GM19043 (cell line): ENCODE data around the gene TRIOBP.

Experiments
- ATAC-seq: cut with Tn5 transposase; IDR thresholded peaks from one replicate; pipeline ENCODE4 v1.9.1; 2021; ENCODE audit warnings: low read depth; ENCODE audit not compliant: unreplicated experiment

Gene TRIOBP

GRCh38 chr22:37748659-37749058, 51.8 kb downstream of the TRIOBP start:
- ATAC-seq, result no peak

DNA sequence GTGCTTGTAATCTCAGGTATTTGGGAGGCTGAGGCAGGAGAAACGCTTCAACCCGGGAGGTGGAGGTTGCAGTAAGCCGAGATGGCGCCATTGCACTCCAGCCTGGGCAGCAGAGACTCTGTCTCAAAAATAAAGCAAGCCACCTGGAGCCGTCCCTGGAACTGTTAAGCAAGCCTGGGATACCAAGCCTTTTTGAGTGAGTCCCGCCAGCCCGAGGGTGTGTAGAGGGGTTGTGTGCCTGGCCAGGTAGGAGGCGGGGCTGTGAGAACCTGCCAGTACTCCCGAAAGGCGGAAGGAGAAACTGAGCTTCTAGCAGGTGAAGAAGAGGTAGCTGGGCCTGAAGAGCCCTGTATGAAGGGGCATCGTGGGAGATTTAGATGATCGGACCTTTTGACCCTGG, 52.4 kb downstream of the TRIOBP start:
- ATAC-seq, result no peak

DNA sequence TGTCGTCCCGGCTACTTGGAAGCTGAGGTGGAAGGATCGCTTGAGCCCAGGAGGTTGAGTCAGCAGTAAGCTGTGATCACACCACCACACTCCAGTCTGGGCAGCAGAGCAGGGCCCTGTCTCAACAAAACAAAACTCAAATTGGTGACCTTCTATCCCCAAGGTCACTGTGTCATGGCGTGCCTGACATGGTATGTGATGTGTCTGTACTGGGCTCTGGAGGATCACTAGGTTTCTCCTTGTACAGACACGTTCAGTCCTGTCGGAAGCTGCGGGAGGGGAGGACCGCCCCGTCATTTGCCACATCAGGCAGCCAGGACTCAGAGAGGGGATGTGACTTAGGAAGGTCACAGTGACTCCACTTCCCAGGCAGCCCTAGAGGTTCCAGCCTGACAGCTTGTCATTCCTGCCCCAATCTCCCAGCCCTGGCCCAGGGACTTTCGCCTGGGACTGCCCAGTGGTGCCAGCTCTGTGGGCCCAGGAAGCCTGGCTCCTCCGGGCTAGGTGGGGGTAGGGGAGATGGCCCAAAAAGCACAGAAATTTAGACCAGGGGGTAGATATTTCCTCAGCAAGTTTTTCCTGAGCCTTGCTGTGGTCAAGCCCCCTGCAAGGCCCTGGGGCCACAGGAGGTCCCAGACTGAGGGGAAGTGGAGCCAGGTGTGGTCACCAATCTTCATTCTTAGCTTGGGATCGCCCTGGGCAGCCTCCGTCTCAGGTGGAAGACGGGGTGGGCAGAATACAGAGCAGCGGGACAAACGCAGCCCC, 53.2 kb downstream of the TRIOBP start:
- ATAC-seq, result no peak

DNA sequence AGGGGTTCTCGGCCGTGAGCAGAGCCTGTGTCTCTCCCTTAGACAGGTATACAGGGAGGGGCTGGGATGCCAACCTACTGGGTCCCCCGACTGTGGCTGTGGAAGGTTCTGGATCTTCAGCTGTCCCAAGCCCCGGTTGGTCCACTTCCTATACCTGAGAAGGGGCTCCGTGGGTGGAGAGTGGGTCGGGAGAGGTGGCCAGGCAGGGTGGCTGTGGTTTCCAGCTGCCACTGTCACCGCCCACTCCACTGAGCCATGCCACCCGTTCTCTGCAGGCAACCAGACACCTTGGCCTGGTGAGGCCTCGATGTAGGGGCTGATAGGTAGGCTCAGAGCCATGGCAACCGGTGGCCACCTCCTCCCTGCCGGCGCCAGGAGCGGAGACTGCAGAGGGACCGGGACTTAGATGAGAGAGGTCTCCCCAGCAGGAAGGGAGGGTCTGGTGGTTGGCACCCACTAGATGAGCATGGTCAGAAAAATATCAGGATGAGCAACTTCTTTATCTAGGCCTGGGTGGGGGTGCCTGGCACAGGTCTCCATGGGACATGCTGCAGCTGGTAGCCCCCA, 53.8 kb downstream of the TRIOBP start:
- ATAC-seq, result no peak

- ATAC-seq, result no peak
These were observed 54.8 kb downstream of the TRIOBP start for GRCh38 chr22:37751449-37752188.

DNA sequence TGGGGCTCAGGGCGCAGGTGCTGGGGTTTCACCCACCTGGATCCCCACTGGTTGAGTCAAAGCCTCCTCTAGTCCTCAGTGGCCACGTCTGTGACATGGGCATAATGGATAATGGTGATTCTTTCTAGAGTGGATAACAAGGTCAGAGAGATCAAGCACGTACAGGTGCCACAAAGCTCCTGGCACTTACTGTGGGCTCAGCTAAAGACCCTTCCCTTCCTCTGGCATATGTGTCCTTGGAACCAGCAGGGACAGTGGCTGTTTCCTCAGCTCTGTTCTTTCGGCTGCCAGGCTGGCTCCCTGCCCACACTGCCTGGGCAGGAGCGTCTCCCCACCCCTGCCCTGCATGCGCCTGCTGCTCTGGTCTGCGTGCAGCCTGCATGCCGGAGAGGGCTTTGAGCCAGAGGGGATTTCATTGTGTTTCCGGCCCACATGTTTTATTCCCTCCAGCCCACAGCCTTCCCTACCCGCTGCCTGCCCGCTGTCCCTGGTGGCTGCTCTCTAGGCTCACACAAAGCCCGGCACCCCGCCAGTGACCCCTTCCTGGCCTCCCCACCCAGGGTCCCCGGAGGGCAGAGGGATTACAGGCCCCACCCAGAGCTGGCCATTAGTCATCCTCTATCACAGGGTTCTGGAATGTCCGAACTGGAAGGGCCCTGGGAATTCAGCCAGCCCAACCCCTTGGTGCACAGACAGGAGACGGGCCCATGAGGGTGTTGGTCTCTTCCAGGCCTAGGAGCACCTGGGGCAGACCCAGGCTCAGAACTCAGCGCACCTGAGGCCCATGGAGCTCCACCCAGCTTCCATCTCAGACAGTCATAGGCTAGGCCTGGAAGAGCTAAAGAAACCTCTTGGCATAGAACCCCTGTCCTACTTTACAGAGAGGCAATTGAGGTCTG, 55.6 kb downstream of the TRIOBP start:
- no peak for ATAC-seq

DNA sequence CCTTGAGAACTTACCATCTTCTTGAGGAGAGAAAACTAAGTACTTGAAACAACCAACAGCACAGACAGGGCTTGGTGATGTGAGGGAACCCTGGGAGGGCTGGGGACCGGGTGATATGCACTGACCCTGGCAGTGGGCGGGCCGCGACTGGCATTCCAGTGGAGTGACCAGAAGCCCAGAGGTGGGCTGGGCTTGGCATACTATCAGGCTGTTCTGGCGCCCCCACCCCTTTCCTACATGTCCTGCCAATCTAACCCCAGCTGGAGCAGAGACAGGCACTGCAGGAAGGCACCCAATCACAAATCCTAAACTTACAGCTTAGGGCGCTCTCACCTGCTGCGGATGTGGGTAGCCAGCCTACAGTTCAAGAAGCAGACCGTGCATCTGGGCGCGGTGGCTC, 56.9 kb downstream of the TRIOBP start:
- no peak for ATAC-seq

- no peak for ATAC-seq
These were observed 60.8 kb downstream of the TRIOBP start for GRCh38 chr22:37757663-37758062.

GRCh38 chr22:37758694-37759093, 61.8 kb downstream of the TRIOBP start:
- no peak for ATAC-seq

GRCh38 chr22:37759281-37759680, 62.4 kb downstream of the TRIOBP start:
- ATAC-seq, result no peak

DNA sequence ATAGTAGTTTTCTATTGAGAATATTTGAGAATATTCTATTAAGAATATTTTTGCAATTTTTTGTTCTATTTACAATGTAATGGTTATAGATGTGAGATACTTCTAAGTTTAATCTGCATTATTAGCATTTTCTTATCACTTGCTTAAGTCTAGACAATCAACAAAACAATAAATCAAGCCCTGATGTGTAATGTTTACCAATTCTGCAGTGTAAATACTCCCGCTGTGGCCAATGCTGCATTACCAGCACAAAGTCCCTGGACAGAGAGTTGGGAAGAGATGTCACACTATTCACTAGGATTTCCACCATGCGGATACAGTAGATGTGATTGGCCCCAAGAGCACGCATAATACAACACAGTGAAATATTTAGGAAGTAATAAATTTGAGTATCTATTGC, 63.3 kb downstream of the TRIOBP start:
- no peak for ATAC-seq

DNA sequence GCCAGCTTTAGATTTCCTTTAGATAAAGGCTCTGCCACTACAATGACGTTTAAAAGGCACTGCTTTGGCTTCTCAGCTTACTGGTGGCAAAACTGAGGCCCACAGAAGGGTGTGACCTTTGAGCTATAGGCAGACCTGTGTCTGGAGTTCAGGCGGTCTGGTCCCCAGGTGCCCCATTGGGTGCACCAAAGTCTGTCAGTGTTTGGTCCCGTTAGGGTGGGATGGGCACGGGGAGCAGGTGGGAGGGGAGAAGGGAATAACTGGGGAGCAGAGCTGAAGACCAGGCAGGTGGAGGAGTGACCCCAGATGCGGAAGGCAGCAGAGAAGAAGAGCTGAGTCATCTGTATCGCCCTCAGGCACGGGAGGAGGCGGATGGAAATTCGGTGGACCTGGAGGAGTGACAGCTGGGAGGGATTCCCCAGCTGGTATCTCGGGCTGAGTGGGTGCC, 65.6 kb downstream of the TRIOBP start:
- ATAC-seq, result no peak

DNA sequence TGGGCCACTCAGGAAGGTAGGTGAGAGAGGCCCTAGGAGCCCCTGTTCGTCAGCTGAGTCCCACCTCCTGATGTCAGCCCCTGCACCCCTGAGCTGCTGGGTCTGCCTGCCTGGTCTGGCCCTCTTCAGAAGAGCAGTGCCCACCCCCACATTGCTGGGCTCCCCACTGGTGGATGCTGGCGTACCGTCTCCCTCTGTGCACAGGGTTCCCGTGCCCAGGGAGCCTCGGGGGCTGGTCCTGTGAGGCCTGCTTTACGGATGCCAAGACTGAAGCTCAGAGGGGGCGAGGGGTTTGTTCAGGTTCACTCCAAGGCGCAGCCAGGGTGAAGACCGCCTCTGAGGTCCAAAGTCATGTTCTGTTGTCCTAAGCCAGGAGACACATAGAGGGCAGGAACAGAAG, 66.2 kb downstream of the TRIOBP start:
- ATAC-seq, result no peak

GRCh38 chr22:37763652-37764051, 66.8 kb downstream of the TRIOBP start:
- ATAC-seq, result no peak

DNA sequence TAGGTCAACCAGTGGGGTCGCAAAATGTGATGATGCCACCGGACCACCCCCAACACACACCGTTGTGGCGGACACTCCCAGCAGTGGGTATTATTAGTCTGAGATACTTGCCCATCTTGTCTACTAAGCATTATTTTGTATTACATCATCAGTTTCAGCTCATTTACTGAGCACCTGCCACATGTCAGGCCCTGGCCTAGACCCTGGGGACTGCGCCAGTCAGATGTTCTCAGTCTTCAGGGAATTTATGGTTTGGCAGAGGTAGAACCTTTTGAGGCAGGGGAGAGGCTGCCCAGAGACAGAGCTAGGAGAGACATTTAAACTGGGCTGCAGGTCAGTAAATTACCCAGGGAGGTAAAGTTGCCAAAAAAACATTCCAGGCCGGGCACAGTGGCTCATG, 67.8 kb downstream of the TRIOBP start:
- ATAC-seq, result no peak

- no peak for ATAC-seq
These were observed 68.7 kb downstream of the TRIOBP start for GRCh38 chr22:37765498-37765897.

DNA sequence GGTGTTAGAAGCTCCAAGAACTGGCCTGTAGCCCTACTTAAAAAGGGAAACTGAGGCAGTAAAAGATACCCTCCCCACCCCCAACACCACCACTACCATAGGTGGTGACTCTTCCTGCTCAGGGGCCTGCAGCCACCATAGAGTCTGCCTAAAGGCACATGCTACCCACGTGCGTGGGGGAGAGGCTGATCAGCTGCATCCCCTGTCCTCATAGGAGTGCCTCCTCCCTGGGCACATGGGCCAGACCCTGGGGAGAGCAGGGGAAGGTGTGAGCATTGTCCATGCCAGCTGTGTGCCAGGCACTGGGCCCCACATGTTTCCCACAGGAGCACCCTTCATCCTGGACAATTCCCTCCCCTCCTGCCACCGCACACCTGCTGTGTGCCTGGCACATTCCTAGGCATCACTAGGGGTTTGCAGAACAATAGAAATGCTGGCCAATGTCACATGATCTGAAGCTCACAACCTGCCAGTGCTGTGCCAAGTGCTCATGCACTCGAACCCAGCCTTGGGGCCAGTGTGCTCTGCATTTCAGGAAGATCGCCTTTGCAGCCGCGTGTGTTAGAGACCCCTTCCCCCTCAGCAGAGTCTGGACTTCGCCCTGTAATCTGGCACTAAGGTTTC, 69.2 kb downstream of the TRIOBP start:
- ATAC-seq, result no peak

DNA sequence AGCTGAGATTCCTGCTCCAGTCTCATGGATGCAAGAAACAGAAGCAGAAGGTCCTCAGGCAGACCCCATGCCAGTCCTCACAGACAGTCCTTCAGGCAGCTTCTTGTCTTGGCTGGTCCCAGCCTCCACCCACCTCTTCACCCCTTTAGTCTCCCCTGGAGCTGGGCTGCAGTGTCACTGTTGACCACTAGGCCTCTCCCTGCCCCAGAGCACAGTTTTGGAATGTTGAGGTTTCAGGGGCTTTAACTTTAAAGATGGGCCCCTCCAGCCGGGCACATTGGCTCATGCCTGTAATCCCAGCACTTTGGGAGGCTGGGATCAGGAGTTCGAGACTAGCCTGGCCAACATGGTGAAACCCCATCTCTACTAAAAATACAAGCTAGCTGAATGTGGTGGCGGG, 71.4 kb downstream of the TRIOBP start:
- no peak for ATAC-seq

GRCh38 chr22:37769056-37769455, 72.2 kb downstream of the TRIOBP start:
- ATAC-seq, result no peak

- no peak for ATAC-seq
These were observed 74.2 kb downstream of the TRIOBP start for GRCh38 chr22:37771081-37771480.
